Stimulated activated CD4-positive, alpha-beta T cell treated with anti-CD3 and anti-CD28 coated beads, Interleukin-1b, Interleukin-23, amount 100 ng/mL, for 48 hours (primary cell): ENCODE results near the gene CAVIN4.
A peak's percentile ranks its signal among the peaks of the same experiment; 100 is the strongest.

Experiments
- DNase-seq: peaks from one replicate; pipeline ENCODE4 v3.0.0-alpha.2; 2020

CAVIN4 gene

DNA sequence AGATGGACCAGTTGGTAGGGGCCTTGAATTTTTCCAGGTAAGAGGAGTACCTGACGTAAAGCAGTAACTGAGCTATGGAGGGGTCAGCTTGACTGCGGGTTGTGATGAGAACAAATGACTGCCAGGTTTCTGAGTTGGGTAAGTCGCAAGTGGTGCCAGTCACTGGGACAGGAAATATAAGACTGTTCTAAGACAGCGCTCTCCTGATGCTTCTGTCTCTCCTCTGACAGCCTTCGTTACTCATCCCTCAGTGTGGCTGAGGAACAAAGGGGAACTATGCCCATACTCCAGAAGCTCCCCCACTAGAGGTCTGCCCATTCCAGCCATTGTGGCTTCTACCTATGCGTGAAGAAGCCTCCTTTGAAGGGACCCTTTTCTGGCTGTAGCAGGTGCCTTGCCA lies 13.3 kb downstream of the CAVIN4 start:
- no peak for DNase-seq

DNA sequence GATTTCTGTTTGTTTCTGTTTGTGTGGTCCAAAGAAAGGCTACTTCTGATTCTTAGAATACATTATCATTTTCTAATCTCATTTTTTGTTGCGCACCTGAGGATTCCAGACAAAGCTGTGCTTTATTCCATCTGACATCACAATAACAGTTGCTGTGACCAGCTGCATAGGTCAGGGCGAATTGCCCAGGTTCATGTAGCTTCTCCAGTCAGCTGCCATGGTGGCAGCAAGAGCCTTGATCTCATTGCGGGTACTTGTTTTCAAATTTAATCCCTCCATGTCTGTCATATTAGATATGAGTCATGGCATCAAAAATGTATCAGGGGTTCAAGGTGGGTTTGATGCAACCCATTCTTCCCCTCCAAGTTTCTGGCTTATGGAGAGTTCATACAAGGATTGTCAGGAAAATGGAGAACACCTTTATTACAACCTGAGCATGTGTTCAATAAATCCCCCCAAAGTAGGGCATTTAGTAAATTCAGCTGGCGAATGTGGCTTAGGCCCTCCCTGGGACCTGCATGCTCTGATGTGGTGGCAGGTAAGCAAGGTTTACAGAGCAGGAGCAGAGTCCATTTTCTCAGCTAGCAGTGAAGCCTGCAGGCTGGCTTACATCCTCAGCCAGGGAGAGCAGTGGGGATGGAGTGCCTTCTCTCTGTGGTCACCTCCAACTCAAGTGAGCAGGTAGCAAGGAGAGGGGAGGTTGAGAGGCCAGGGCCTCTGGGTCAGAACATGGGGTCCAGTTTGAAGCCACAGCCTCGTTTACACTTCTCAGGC lies 13.9 kb downstream of the CAVIN4 start:
- no peak for DNase-seq

DNA sequence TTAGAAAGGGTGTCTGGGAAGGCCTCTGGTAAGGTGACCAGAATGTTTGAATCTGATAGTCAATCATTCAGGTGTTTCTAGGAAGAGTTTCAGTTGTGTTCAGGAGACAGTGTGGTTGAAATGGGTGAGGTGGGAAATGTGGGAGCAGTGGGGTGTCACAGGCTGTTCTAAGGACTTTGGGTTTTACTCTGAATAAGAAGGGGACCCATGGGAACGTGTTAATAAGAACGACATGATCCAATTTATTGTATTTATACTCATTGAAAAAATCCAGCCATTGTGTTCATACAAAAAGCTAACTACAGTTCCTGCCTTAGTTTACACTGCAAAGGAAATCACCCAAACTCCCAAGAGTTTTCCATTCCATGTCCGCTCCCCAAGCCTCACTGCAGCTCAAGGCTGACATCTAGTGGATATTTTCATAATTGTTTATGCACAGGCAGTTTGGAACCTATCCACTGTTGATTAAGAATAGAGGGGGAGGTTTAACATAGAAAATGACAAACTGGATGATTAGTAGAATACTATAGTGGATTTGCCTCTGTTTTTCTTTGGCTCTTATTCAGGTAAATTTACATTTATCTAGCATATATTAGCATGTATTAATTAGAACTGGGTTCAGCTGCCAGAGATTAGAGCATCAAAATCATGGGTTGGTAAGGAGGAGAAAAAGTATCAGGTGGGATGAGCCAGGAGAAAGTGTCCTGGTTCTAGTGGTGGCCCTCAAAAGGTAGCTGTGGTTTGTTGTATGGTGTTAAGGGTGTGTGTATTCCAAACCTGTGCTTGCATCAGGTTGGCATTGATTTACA lies 17.7 kb downstream of the CAVIN4 start:
- DNase-seq: no peak

DNA sequence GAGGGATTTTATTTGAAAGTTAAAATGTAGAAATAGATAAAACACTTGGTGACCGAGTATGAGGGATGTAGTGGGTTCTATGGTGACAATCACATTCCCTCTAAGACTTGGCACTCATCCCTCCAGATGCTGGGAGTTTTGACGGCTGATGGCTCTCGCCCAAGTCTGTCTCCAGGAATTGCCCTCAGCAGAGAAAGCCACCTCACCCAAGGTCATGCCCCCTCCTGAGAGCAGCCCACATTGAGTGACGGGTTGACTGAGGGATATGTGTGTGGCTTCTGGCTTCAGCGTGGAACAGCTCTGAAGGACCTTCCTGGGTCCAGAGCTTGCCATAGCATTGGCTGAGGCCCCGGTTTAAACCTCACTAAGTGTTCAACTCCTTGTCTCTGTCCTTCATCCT lies 19.4 kb downstream of the CAVIN4 start:
- no peak for DNase-seq

DNA sequence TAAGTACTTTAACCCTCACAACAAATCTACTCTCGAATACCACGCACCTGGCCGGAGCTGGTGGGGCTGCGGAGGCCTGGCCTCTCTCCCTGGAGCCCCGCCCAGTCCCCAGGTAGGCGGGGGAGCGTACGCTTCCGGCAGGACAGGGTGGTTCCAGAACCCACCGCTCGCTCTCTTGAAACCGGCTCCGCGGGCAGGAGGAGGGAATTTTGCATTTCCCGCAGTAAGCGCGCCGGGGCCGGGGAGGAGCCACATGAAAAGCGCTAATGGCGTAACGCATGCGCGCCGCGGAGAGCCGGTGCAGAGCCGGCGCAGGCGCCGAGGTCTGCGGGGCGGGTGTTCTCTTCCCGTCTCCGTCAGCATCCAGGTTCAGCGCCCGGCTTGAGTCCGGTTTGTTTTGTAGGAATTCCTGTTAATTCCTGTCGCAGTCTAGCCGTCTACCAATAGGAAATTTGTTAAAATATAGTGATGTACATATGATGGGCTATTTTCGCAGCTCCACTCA lies 20.8 kb downstream of the CAVIN4 start:
- peak; percentile 76 for DNase-seq

DNA sequence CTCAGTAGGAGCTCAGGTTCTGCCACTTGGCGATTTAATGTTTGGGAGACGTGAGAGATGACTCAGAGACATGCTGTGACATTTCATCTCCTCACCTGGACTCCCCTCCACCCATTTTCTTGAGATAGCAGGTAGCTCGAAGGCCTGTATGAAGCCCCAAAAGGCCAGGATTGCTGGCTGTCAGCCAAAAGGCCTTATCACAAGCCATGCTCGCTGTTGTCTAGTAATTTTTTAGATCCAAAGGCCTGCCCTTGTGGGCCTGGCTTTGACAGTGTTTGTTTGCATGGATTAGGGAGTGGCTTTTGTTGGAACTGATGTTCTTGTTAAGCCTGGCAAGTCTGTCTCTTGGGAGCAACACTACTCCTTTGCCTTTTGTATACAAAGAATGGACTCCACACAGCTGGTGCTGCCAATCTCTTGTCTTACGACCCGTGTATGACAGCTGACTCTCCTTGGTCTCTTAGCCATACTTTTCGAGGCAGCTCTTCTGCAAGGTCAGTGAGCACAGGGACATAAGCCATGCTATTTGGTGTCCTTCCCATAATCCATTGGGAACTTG lies 22.7 kb downstream of the CAVIN4 start:
- DNase-seq: no peak

DNA sequence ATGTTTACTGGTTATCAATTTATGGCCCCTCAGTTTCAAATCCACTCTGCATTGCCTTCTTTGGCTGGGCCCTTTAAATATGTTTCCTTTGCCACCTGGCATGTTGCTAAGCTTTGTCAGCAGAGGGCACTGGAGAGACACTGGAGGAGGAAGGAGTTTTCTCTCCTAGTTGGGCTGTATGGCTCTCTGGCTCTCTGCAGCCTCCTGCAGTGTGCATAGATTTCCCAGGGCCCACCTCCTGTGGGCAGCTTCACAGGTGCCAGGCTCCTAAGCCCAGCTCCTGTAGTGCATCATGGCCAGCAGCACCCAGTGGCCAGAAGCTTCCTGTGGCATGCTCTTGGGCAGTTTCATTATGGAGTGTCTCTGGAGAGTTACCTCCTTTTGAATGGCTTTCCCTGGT lies 23.3 kb downstream of the CAVIN4 start:
- DNase-seq: peak; percentile 23

DNA sequence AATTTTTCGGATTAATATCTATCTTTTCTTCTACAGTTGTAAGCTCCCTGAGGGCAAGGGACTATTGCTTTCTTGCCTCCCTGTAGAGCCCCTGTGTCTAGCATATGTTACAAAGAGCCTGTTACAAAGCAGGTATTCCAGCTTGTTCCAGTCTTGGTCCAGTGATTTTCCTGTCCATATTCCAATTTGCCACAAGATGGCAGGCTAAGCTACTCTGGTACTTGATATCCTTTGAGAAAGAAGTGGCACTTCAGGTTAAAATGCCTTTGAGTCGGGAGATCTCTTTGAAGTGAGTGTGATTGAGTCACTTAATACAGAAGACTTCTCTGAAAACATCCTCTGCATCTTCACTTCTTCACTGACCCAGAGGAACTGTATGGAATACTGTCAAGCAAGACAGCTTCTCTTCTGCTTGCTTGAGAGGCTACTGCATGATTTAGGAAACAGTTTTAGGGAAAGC lies 24.5 kb downstream of the CAVIN4 start:
- DNase-seq: no peak

DNA sequence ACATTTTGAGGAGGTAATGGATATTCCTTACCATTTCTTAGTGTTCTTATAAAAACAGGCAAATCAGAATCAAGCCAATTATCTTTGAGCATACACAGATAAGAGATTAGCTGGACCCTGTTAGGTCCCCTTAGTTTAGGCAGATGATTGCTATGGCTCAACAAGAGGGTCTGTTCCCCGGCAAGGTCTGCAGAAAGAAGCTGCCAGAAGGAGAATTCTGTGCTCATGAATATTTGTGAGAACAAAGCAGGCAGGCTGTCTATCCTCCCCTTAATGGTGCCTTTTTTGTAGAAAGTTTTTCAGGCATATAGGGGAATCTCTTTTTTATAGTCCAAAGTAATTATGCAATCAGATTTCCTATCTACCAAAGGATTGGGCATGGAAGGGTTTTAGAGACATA lies 27.5 kb downstream of the CAVIN4 start:
- no peak for DNase-seq

DNA sequence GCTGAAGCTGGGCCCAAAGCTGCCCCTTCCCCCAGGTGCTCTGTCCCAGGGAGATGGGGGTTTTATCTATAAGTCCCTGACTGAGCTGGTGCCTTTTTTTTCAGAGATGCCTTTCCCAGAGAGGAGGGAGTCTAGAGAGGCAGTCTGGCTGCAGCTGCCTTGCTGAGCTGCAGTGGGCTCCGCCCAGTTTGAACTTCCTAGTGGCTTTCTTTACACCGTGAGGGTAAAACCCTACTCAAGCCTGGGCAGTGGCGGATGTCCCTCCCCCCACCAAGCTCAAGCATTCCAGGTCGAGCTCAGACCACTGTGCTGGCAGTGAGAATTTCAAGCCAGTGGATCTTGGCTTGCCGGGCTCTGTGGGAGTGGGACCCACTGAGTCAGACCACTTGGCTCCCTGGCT lies 41.3 kb downstream of the CAVIN4 start:
- DNase-seq: no peak

DNA sequence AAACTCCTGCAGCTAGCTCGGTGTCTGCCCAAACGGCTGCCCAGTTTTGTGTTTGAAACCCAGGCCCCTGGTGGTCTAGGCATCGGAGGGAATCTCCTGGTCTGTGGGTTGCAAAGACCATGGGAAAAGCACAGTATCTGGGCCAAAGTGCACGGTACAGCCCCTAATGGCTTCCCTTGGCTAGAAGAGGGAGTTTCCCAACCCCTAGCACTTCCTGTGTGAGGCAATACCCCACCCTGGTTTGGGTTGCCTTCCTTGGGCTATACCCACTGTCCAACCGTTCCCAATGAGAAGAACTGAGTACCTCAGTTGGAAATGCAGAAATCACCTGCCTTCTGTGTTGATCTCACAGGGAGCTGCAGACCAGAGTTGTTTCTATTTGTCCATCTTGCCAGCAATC lies 41.8 kb downstream of the CAVIN4 start:
- DNase-seq: no peak

DNA sequence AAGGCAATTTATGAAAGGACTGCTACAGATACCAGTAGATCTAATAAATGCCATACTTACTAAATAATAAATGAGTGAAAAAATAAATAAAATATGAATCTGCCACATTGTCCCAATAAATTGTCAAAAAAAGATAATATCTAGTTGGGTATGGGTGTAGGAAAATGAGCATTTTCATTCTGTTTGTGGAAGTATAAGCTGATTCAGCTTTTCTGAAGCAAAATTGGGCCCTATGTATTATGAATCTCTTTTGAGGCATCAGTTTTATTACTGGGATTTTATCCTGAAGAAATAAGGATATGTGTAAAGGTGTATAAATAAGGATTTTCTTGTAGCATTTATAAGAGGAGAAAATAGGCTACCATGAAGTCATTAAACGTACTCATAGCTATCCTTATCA lies 46.1 kb downstream of the CAVIN4 start:
- DNase-seq: no peak

DNA sequence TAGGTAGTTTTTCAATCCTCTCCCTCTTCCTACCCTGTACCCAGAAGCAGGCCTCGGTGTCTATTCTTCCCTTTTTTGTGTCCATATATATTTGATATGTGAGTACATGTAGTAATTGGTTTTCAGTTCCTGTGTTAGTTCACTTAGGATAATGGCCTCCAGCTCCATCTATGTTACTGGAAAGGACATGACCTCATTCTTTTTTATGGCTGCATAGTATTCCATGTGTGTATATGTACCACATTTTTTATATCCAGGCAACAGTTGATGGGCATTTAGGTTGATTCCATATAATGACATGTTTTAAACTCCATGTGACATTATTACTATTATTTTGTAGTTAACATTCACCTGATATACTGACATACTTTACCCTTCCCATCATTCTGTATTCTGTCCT lies 49.1 kb downstream of the CAVIN4 start:
- DNase-seq: no peak

DNA sequence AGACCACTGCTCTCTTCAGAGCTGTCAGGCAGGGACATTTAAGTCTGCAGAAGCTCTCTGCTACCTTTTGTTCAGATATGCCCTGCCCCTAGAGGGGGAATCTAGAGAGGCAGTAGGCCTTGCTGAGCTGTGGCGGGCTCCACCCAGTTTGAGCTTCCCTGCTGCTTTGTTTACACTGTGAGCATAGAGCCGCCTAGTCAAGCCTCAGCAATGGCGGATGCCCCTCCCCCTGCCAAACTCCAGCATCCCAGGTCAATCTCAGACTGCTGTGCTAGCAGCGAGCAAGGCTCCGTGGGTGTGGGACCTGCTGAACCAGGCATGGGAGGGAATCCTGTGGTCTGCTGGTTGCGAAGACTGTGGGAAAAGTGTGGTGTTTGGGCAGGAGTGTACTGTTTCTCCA lies 59.9 kb downstream of the CAVIN4 start:
- DNase-seq: no peak
